SJSA1 (cell line): Measurements from ENCODE around the gene DOCK10. TPM values are rescaled to one million over a fixed set of nuclear protein-coding genes. Genes with fewer than 3 reads are reported as not detected.

Experiments
- DNase-seq, 2 experiments: peaks; one replicate each; pipeline ENCODE4 v3.0.0-alpha.2; 2015 to 2020; ENCODE audit warnings: low spot score in 2 of 2, low read depth in 1 of 2
- H3K27ac ChIP-seq: fragments of 250-450 bp; sonication (Bioruptor Pico); 2 replicates; pipeline ENCODE4 v1.5.1; 2020; ENCODE audit warnings: mild to moderate bottlenecking, moderate library complexity
- H3K27me3 ChIP-seq: fragments of 250-450 bp; sonication (Bioruptor Pico); replicated peaks from 2 replicates; pipeline ENCODE4 v1.5.1; 2020; ENCODE audit warnings: mild to moderate bottlenecking, moderate library complexity
- H3K36me3 ChIP-seq: fragments of 250-450 bp; sonication (Bioruptor Pico); 2 replicates; pipeline ENCODE4 v1.5.1; 2020; ENCODE audit warnings: mild to moderate bottlenecking
- H3K4me1 ChIP-seq: fragments of 250-450 bp; sonication (Bioruptor Pico); replicated peaks from 2 replicates; pipeline ENCODE4 v1.6.1; 2021; ENCODE audit warnings: mild to moderate bottlenecking
- H3K4me3 ChIP-seq: fragments of 250-450 bp; sonication (Bioruptor Pico); 2 replicates; pipeline ENCODE4 v1.5.1; 2020; ENCODE audit warnings: mild to moderate bottlenecking
- H3K9me3 ChIP-seq: fragments of 250-450 bp; sonication (Bioruptor Pico); replicated peaks from 2 replicates; pipeline ENCODE4 v1.5.1; 2020; ENCODE audit warnings: mild to moderate bottlenecking
- total RNA-seq: library from RNA; depleted of rRNA; stranded (reverse); fragments of >200 nt; shearing (Covaris generic); gene quantifications from 2 replicates; pipeline ENCODE4 v1.2.3, GENCODE V29; 2014

Gene DOCK10
- total RNA-seq, 1 experiment from 2014 or later, result 32.6 TPM

DNA sequence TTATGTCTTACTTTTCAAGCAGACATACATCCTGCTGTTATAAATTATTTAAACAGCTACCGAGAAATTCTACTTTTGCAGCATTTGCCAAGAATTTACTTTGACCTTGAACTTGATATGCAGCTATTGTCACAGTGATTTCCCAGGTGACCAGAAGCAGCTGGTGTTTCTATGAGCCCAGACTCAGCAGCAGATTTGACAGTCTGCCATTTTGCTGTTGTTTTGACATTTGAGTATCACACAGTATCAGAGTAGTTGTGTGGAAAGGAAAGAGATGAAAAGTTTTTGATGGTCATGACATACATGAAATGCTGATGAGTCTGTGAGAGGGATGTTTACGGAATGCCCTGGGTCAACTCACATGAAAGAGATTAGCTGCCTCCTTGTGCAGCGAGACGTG lies 319.5 kb downstream of the DOCK10 start:
- DNase-seq, result no peak
- Histone ChIP-seq H3K4me3 (no peak overlapping the region), H3K27me3 (no peaks in the 10 kb centered on the region), H3K4me1 (no peaks in the 10 kb centered on the region), H3K9me3 (no peaks in the 10 kb centered on the region), H3K27ac (no peak overlapping the region), H3K36me3 (no peaks in the 10 kb centered on the region)

DNA sequence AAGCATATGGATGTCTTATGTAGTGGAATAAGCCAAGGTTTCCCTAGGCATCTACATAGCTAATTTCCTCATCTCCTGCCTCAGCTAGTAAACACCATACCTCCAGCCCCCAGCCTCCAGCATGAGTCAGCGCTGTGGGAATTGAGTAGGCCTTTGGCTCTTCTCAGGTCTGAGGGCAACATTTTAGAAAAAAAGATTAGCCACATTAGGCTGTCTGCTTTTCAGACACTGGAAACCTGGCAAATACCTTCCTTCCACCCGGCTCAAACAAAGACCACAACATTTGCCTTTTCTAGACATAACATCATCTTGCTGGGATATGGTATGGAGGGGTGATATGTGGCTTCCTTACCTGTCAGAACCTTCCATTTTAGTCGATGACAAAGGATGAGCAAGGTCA lies 320.0 kb downstream of the DOCK10 start:
- no peaks in the 10 kb centered on the region for H3K27me3 ChIP-seq
- H3K9me3 ChIP-seq, result no peaks in the 10 kb centered on the region
- H3K4me3 ChIP-seq, result no peak overlapping the region
- no peak for DNase-seq
- no peak overlapping the region for H3K27ac ChIP-seq
- no peaks in the 10 kb centered on the region for H3K4me1 ChIP-seq
- no peaks in the 10 kb centered on the region for H3K36me3 ChIP-seq

DNA sequence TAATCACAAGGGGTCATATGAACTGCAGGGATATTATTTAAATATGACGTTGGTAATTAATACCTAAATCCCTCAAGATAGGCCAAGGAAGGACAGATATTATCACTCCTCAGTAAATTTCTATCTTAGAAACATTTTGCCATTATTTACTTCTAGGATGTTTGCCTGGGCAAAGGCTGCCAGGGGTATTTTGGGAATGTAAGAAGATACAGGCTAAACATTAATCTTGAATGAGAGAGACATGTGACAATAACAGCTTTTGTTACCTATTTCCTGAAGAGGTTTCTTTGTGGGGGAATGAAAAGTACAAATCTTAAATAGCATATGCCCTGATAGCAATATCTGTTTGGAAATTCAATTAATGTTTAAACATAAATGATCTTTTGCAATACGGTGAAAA lies 325.3 kb downstream of the DOCK10 start:
- no peaks in the 10 kb centered on the region for H3K27me3 ChIP-seq
- no peak overlapping the region for H3K4me3 ChIP-seq
- DNase-seq, result no peak
- 0 out of 2 replicates have a peak, but pooled peaks cover 3% of the 10 kb centered on the region for H3K9me3 ChIP-seq
- no peaks in the 10 kb centered on the region for H3K4me1 ChIP-seq
- H3K36me3 ChIP-seq, result no peaks in the 10 kb centered on the region
- H3K27ac ChIP-seq, result no peak overlapping the region

DNA sequence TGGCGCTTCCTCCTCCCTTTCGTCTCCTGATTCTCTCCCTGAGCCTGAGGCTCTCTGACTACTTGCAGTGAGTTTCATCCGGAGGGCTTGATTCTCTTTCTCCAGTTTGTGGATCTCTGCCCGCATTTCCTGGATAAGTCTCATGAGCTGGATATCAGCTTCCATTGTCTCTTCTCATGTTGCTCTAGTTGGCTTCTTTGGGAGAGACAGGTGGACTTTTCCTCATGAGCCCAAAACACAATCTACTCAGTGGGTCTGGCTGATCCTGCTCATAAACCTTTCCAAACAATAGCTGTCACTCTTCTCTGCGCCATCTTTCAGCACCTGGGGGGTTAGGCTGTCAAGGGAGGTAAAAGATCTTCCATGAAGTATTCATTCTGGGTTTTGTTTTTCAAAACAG lies 326.1 kb downstream of the DOCK10 start, which contains the start of gene CCDC195:
CCDC195 (minus strand) TSS at position 165 of the 400 bp plus-strand sequence; CDS start at position 165, 0 bp downstream.
- no peak within 1 kb of the TSS for H3K4me3 ChIP-seq
- H3K4me1 ChIP-seq, result no peaks in the 10 kb centered on the region
- 0 out of 2 replicates have a peak, but pooled peaks cover 3% of the 10 kb centered on the region for H3K9me3 ChIP-seq
- no peak within 1 kb of the TSS for H3K27ac ChIP-seq
- no peaks in the 10 kb centered on the region for H3K36me3 ChIP-seq
- no peaks in the 10 kb centered on the region for H3K27me3 ChIP-seq
- no peak for DNase-seq
